D721Med (cell line): Measurements from ENCODE around the gene OR5D16.

Source experiments
- DNase-seq: peaks from one replicate; pipeline ENCODE4 v3.0.0; 2011; ENCODE audit warnings: low spot score; ENCODE audit not compliant: insufficient read length
- FAIRE-seq: peaks from 2 replicates; lab custom pipeline; 2011; peaks lifted over from hg19 to GRCh38; lab: Jason Lieb, UNC
- CTCF ChIP-seq: IDR thresholded peaks from 2 replicates; pipeline ENCODE4 v1.5.1; 2012; ENCODE audit warnings: mild to moderate bottlenecking, control low read depth; ENCODE audit not compliant: insufficient read depth; ENCODE audit errors: missing control alignments

The OR5D16 gene

GRCh38 chr11:55838452-55838851 lies at the start of gene OR5D16:
Gene OR5D16, plus strand, starts transcription at chr11:55838752. Its CDS starts 0 bp downstream, at chr11:55838752.
- DNase-seq, result no peak
- TF ChIP-seq CTCF, result no peak
- no peak for FAIRE-seq

GRCh38 chr11:55791606-55792005 lies 46.9 kb upstream of the OR5D16 start:
- no peak for FAIRE-seq
- DNase-seq, result no peak
- no peak for TF ChIP-seq CTCF

GRCh38 chr11:55793321-55793720 lies 45.2 kb upstream of the OR5D16 start:
- no peak for FAIRE-seq
- DNase-seq, result no peak
- TF ChIP-seq CTCF, result no peak

DNA sequence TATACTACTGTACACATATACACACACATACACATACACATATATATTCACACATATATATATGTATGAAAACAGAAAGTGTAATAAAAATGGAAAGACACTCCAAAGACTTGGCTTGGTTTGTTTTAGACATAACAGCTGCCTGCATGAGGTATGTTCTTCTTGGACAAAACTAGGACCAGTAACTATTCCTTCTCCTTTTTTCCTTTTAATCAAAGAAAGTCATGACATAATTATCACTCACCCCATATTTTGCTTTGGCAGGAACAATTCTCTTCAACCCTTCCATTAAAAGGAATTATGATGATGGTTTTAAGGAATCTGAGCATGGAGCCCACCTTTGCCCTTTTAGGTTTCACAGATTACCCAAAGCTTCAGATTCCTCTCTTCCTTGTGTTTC lies 43.3 kb upstream of the OR5D16 start, which contains the start of gene OR5D14:
OR5D14 (plus strand) TSS at position 301 of the 400 bp plus-strand sequence; CDS start at position 301, 0 bp downstream.
- TF ChIP-seq CTCF, result no peak
- no peak for DNase-seq
- FAIRE-seq, result no peak

DNA sequence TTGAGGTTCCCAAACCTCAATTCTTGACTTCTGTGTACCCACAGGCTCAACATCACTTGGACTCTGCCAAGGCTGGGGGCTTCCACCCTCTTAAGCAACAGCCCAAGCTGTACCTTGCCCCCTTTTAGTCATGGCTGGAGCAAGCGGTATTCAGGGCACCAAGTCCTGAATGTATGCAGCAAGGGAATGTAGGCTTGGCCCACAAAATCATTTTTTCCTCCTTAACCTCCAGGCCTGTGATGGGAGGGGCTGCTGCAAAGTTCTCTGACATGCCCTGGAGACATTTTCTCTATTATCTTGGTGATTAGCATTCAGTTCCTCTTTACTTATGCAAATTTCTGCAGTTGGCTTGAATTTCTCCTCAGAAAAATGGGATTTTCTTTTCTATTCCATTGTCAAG lies 32.3 kb upstream of the OR5D16 start:
- DNase-seq (no peak), FAIRE-seq (no peak)
- TF ChIP-seq CTCF, result no peak

- TF ChIP-seq CTCF, result no peak
- FAIRE-seq (no peak), DNase-seq (no peak)
These were observed 27.5 kb upstream of the OR5D16 start, which contains the start of gene OR5L1 for GRCh38 chr11:55811067-55811466. Gene OR5L1, plus strand, starts transcription at chr11:55811367. Its CDS starts 100 bp downstream, at chr11:55811467.

DNA sequence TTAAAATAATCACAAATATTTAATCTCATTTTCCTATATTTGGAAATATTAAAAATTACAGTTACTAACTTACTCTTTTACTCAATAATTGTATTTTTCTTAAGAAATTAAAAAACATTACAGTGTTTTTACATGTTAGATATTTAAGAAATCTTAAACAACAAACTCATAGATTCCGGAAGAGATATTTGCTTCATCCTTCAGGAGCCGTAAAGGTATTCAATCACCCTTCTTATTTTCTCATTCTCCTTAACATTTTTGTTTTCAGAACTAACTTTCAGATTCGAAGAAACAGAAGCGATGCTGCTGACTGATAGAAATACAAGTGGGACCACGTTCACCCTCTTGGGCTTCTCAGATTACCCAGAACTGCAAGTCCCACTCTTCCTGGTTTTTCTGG lies 19.2 kb upstream of the OR5D16 start, which contains the start of gene OR5D18:
OR5D18 (plus strand) TSS at position 301 of the 400 bp plus-strand sequence; CDS start at position 301, 0 bp downstream.
- FAIRE-seq, result no peak
- no peak for DNase-seq
- TF ChIP-seq CTCF, result no peak
